H54 (cell line): ENCODE results near the gene IZUMO1R.

Source experiments
- DNase-seq: peaks from one replicate; pipeline ENCODE4 v3.0.0; 2011; ENCODE audit warnings: low spot score, mixed read lengths; ENCODE audit not compliant: insufficient read length
- FAIRE-seq: peaks from 3 replicates; lab custom pipeline; 2011; peaks lifted over from hg19 to GRCh38; lab: Jason Lieb, UNC
- POLR2A ChIP-seq: IDR thresholded peaks from 2 replicates; pipeline ENCODE4 v1.6.1; 2011; ENCODE audit warnings: low read depth, mild to moderate bottlenecking, low read length

IZUMO1R gene

GRCh38 chr11:94308024-94308423 lies 3.6 kb downstream of the IZUMO1R start:
- DNase-seq: no peak
- FAIRE-seq: no peak
- no peak for TF ChIP-seq POLR2A

GRCh38 chr11:94309757-94310156 lies 5.4 kb downstream of the IZUMO1R start:
- TF ChIP-seq POLR2A: no peak
- DNase-seq: no peak
- FAIRE-seq: no peak

GRCh38 chr11:94310191-94310875 lies 6.0 kb downstream of the IZUMO1R start:
- no peak for TF ChIP-seq POLR2A
- no peak for FAIRE-seq

GRCh38 chr11:94312339-94312738 lies 8.0 kb downstream of the IZUMO1R start:
- DNase-seq (no peak), FAIRE-seq (no peak)
- no peak for TF ChIP-seq POLR2A

More at GRCh38 chr11:94310191-94310875, 6.0 kb downstream of the IZUMO1R start:
- DNase-seq: no peak

- FAIRE-seq (no peak), DNase-seq (no peak)
- TF ChIP-seq POLR2A: no peak
Observed at GRCh38 chr11:94314064-94314463, 9.7 kb downstream of the IZUMO1R start.

GRCh38 chr11:94315664-94316063 lies 11.3 kb downstream of the IZUMO1R start:
- TF ChIP-seq POLR2A: no peak
- no peak for DNase-seq

GRCh38 chr11:94322501-94322900 lies 18.1 kb downstream of the IZUMO1R start:
- no peak for TF ChIP-seq POLR2A
- FAIRE-seq (no peak), DNase-seq (no peak)

More at GRCh38 chr11:94315664-94316063, 11.3 kb downstream of the IZUMO1R start:
- no peak for FAIRE-seq

GRCh38 chr11:94325681-94326080 lies 21.3 kb downstream of the IZUMO1R start:
- TF ChIP-seq POLR2A: no peak
- DNase-seq: no peak
- no peak for FAIRE-seq

- FAIRE-seq: no peak
- no peak for DNase-seq
- TF ChIP-seq POLR2A: no peak
Observed at GRCh38 chr11:94326947-94327346, 22.6 kb downstream of the IZUMO1R start.

- no peak for TF ChIP-seq POLR2A
- FAIRE-seq: no peak
Observed at GRCh38 chr11:94328587-94329080, 24.3 kb downstream of the IZUMO1R start.

GRCh38 chr11:94329501-94329900 lies 25.1 kb downstream of the IZUMO1R start:
- no peak for FAIRE-seq
- TF ChIP-seq POLR2A: no peak
- no peak for DNase-seq

More at GRCh38 chr11:94328587-94329080, 24.3 kb downstream of the IZUMO1R start:
- DNase-seq: no peak

- no peak for DNase-seq
- no peak for FAIRE-seq
- TF ChIP-seq POLR2A: no peak
Observed at GRCh38 chr11:94330789-94331188, 26.4 kb downstream of the IZUMO1R start.

GRCh38 chr11:94332814-94333213 lies 28.4 kb downstream of the IZUMO1R start:
- TF ChIP-seq POLR2A: no peak
- DNase-seq: no peak
- no peak for FAIRE-seq

GRCh38 chr11:94336033-94336432 lies 31.7 kb downstream of the IZUMO1R start:
- DNase-seq (no peak), FAIRE-seq (no peak)
- TF ChIP-seq POLR2A: no peak

GRCh38 chr11:94338651-94339050 lies 34.3 kb downstream of the IZUMO1R start:
- no peak for FAIRE-seq

GRCh38 chr11:94342250-94342649 lies 37.9 kb downstream of the IZUMO1R start:
- no peak for FAIRE-seq
- TF ChIP-seq POLR2A: no peak
- no peak for DNase-seq

More at GRCh38 chr11:94338651-94339050, 34.3 kb downstream of the IZUMO1R start:
- no peak for DNase-seq
- no peak for TF ChIP-seq POLR2A
